ENCODE data around the gene MYOF. TPM values are rescaled to one million over a fixed set of nuclear protein-coding genes. Genes with fewer than 3 reads are reported as not detected.

The MYOF gene
- total and polyA plus RNA-seq, 10 of the 15 experiments (the other 5 are each of a cell fraction or from before 2014, with no cell fraction given): 0.02 to 0.59 (median 0.17) TPM

DNA sequence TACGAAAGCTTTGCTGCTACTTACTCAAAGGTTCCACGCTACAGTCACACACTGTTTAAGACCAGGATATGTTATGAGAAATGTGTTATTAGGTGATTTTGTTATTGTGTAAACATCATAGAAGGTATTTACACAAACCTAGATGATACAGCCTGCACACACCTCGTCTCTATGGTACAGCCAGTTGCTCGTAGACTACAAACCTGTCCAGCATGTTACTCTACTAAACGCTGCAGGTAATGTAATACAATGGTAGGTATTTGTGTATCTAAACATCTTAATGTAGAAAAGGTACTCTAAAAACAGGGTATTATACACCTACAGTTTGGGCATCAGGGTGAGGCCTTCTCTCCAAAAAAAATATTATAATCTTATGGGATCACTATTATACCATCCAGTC lies 181.2 kb downstream of the MYOF start:
- Histone ChIP-seq H3K4me3 (no peak overlapping the region), H3K9ac (ENCODE audit: control insufficient read depth, insufficient read depth, low read length) (no peak overlapping the region), H3K27me3 (replicated peaks in 1 of 2; ENCODE audit: control insufficient read depth in 2 of 2, insufficient read depth in 2 of 2, low read length in 1 of 2) (no peaks in the 10 kb centered on the region; a peak in 2 of 4 replicates), H3K4me1 (ENCODE audit: control insufficient read depth, insufficient read depth, low read length) (no peaks in the 10 kb centered on the region), H3K79me2 (ENCODE audit: control insufficient read depth, insufficient read depth, low read length) (no peaks in the 10 kb centered on the region), H3K4me2 (ENCODE audit: control insufficient read depth, insufficient read depth) (no peak overlapping the region), H2AFZ (ENCODE audit: control insufficient read depth, low read depth, low read length) (no peak overlapping the region), H3K27ac (ENCODE audit: control insufficient read depth, insufficient read depth) (no peak overlapping the region), H4K20me1 (ENCODE audit: control insufficient read depth, insufficient read depth) (no peaks in the 10 kb centered on the region), H3K36me3 (ENCODE audit: control insufficient read depth in 2 of 2, insufficient read depth in 2 of 2, low read length in 1 of 2) (no peaks in the 10 kb centered on the region), H3K9me3 (replicated peaks; ENCODE audit: control insufficient read depth, insufficient read depth, low read length) (no peaks in the 10 kb centered on the region)
- TF ChIP-seq, protein P1, sequence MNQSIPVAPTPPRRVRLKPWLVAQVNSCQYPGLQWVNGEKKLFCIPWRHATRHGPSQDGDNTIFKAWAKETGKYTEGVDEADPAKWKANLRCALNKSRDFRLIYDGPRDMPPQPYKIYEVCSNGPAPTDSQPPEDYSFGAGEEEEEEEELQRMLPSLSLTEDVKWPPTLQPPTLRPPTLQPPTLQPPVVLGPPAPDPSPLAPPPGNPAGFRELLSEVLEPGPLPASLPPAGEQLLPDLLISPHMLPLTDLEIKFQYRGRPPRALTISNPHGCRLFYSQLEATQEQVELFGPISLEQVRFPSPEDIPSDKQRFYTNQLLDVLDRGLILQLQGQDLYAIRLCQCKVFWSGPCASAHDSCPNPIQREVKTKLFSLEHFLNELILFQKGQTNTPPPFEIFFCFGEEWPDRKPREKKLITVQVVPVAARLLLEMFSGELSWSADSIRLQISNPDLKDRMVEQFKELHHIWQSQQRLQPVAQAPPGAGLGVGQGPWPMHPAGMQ (IDR thresholded peaks at IDR 0.05; ENCODE audit: borderline replicate concordance): no peak
- TF ChIP-seq SRF (IDR thresholded peaks at IDR 0.05; ENCODE audit: low read depth in 2 of 2, low read length in 2 of 2) (no peak), IKZF2 (IDR thresholded peaks at IDR 0.05) (no peak), STAT1 (conservative IDR thresholded peaks at IDR 0.05) (no peak), RBBP5 (conservative IDR thresholded peaks at IDR 0.05) (no peak), SMAD5 (IDR thresholded peaks at IDR 0.05; ENCODE audit: low read depth) (no peak), ZSCAN29 (IDR thresholded peaks at IDR 0.05) (no peak), MXI1 (IDR thresholded peaks at IDR 0.05; ENCODE audit: low read depth, low read length) (no peak), TCF3 (IDR thresholded peaks at IDR 0.05; ENCODE audit: borderline replicate concordance, insufficient read depth, low read depth, low read length) (no peak), NBN (IDR thresholded peaks at IDR 0.05) (no peak), SMAD1 (IDR thresholded peaks at IDR 0.05; ENCODE audit: low read depth, partially characterized antibody) (no peak), CEBPB (IDR thresholded peaks at IDR 0.05; ENCODE audit: borderline replicate concordance in 1 of 2, low read depth in 2 of 2, low read length in 2 of 2) (no peak), EP300 (IDR thresholded peaks at IDR 0.05; ENCODE audit: borderline replicate concordance in 1 of 2, control insufficient read depth in 1 of 2, low read depth in 2 of 2, low read length in 2 of 2) (no peak), PAX5 (IDR thresholded peaks at IDR 0.05; ENCODE audit: borderline replicate concordance, low read depth, low read length) (no peak), SP1 (IDR thresholded peaks at IDR 0.05; ENCODE audit: low read depth, low read length) (no peak), CHD2 (IDR thresholded peaks at IDR 0.05; ENCODE audit: borderline replicate concordance, low read depth, low read length) (no peak)
- TF ChIP-seq, protein P2, sequence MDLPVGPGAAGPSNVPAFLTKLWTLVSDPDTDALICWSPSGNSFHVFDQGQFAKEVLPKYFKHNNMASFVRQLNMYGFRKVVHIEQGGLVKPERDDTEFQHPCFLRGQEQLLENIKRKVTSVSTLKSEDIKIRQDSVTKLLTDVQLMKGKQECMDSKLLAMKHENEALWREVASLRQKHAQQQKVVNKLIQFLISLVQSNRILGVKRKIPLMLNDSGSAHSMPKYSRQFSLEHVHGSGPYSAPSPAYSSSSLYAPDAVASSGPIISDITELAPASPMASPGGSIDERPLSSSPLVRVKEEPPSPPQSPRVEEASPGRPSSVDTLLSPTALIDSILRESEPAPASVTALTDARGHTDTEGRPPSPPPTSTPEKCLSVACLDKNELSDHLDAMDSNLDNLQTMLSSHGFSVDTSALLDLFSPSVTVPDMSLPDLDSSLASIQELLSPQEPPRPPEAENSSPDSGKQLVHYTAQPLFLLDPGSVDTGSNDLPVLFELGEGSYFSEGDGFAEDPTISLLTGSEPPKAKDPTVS (IDR thresholded peaks at IDR 0.05; ENCODE audit: low read depth, low read length): no peak
- TF ChIP-seq, protein P3, sequence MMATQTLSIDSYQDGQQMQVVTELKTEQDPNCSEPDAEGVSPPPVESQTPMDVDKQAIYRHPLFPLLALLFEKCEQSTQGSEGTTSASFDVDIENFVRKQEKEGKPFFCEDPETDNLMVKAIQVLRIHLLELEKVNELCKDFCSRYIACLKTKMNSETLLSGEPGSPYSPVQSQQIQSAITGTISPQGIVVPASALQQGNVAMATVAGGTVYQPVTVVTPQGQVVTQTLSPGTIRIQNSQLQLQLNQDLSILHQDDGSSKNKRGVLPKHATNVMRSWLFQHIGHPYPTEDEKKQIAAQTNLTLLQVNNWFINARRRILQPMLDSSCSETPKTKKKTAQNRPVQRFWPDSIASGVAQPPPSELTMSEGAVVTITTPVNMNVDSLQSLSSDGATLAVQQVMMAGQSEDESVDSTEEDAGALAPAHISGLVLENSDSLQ (IDR thresholded peaks at IDR 0.05): no peak
- TF ChIP-seq, protein P4, sequence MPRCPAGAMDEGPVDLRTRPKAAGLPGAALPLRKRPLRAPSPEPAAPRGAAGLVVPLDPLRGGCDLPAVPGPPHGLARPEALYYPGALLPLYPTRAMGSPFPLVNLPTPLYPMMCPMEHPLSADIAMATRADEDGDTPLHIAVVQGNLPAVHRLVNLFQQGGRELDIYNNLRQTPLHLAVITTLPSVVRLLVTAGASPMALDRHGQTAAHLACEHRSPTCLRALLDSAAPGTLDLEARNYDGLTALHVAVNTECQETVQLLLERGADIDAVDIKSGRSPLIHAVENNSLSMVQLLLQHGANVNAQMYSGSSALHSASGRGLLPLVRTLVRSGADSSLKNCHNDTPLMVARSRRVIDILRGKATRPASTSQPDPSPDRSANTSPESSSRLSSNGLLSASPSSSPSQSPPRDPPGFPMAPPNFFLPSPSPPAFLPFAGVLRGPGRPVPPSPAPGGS (IDR thresholded peaks at IDR 0.05; ENCODE audit: borderline replicate concordance, insufficient read depth, low read depth, low read length, poor library complexity, severe bottlenecking): no peak
- intact Hi-C loops (cut with micrococcal nuclease; ENCODE audit: unreplicated experiment) (no loop called here), in situ Hi-C loops (cut with MboI) (no loop called here)
- RAD21 ChIA-PET (ENCODE audit: unreplicated experiment): no interaction called here
- POLR2A ChIA-PET: no interaction called here
- FAIRE-seq: no peak
- no peak for ATAC-seq
- SMC1A ChIA-PET (ENCODE audit: uncharacterized antibody, unreplicated experiment): interaction anchor here (1.4 kb wide), 1 partner anchor 10 kb away, joined by 3 read pairs; no protein-coding TSS in a partner anchor
- CTCF ChIA-PET: no interaction called here
- 42% methylated on average over 5 of the region's 5 CpGs for WGBS (ENCODE audit: insufficient coverage, insufficient replicate concordance, low lambda C conversion rate, missing lambda C conversion rate)
- BruUV-seq (replicated peaks): no TSS peak
- DNase-seq (ENCODE audit: low read depth, low spot score): no peak

All from GM12878 (cell line).